NOMO-1 treated with dmso at 0.1 percent for 144 hours (cell line): ENCODE measurements around the gene NT5DC1.

Experiments used
- DNase-seq: peaks from one replicate; lab custom pipeline; 2025; ENCODE audit not compliant: unreplicated experiment; lab: John Stamatoyannopoulos, UW

Gene NT5DC1

DNA sequence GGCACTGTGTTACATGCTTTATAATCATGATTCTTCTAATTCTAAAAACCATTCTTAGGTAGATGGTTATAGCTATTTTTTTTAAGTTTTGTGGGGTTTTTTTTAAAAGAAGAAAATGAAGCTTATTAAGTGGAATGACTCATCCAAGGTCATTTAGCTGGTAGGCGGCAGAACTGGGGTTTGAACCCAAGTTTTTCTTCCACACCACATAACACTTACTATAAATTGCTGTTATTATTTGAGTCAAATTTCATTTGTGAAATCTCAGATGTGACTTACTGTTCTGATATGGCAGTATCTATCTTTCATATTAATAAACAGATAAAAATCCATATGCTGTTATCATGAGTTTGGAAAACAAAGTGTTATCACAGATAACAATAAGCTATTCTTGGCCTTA lies 35.7 kb downstream of the NT5DC1 start:
- DNase-seq: no peak

DNA sequence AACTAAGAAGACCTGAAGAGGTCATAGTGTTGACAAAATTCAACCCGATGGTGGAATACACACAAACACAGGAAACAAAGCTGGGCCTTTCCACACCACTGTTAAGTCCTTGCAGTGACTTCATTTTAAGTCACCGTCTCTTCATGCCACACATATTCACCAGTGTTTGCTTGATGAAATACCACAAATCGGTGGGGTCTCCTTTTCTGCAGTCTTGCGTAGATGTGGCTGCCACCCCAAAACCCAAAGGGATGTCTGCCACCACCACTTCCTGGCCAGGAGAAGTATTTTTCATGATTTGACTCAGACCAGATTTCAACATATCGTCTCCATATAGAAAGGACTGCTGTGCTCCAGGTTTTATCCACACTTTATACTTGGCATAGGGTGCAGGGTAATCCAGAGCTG lies 36.3 kb downstream of the NT5DC1 start:
- DNase-seq: no peak

DNA sequence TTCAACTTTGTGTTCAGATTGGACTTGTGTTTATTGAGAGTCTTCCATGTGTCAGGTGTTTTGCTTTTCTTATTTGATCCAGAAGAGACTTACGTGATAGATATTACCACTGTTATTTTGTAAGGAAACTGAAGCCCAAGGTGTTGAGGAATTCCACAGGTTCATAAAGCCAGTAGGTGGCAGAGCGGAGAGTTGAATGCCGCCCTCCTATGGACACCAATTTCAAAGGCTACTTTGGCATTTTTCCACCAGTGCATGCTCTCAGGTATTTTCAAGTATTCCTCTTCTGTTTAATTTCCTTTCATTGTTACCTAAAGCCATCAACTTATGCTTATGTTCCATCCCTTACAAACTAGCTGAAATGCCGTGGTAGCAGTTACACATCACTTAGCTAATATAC lies 39.3 kb downstream of the NT5DC1 start:
- no peak for DNase-seq

DNA sequence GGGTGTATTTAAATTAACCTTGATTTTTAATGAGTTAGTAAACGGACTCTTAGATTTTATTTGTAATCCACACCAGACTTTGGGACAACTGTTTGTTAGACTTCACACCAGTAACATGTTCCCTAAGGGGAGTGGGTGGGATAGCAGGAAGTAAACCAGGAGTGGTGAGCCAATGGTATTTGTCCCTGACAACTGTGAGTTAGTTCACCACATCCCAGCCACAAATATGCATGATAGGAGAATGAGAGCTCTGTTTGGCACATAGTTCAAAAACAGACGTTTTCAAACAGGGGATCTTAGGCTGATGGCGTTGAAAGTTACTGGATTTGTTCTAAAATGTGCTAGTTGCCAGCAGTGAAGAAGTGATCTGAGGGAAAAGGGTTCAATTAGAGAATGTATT lies 44.0 kb downstream of the NT5DC1 start:
- DNase-seq: no peak

DNA sequence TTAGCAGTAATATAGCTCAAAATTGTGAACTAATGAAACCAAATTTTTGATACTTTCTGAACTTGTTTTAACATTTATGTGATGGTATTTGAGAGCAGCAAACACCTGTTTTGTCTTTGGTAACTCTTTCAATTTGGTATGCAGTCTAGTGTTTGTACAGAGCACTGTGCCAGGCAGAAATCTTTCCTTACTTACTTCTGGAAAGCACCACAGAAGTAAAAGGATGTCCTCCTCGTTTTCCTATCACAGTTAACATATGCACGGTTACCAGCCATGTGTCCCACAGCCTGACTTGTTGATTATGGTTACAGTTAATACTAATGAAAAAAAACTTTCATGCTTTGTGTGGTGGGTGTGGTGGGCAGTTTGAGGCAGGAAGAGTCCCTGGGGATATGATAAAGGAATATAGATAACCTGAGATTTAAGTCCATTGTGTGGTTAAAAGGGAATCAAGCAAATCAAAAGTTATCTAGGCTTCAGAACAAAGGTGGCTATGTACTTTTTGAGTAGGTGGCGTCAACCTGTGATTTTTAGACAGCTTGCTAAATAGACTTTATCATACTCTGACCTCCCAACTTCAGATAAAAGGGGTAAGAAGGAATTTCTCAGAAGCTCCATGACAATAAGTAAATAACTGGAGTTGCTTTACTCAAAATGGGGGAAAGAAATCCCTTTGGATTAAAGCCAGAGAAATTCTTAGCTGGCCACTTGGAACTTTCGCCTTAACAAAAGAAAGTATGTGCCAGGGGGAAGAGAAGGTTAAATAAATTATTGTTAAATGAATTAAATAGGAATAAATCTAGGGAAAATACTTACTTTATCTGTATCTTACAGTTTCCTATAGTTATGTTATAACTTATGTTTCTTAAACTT lies 45.4 kb downstream of the NT5DC1 start:
- no peak for DNase-seq

DNA sequence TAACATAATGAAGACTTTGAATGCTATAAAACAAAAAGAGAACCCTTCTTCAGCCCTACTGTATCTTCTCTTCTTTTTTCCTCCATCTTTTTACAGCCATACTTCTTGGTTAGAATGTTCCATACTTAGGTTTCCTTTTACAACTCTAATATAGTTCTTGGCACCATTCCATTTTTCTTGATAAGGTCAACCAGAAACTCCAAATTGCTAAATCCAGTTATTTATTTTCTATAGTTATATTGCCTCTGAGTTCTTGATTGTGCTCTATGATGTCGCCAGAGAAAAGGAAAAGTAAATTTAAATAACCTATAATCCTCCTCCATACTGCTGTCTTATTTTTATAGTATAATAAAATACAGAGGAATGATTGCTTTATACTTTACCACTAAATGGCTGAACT lies 52.0 kb downstream of the NT5DC1 start:
- no peak for DNase-seq

DNA sequence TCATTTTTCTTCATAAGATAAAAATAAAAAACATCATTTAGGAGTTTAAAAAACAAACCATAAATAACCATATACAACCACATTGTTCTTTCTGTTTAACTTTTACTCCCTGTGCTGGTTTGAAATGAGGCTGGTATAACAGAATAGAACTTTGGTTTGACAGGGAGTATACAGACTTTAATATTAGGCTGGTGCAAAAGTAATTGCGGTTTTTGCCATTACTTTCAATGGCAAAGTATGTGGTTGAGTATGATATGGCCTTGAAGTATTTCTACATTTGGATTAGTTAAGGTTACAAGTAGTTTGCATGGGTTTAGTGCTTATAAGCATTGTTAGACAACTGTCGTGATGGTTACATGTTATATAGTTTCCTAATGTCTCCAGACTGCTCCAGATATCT lies 54.2 kb downstream of the NT5DC1 start:
- no peak for DNase-seq

DNA sequence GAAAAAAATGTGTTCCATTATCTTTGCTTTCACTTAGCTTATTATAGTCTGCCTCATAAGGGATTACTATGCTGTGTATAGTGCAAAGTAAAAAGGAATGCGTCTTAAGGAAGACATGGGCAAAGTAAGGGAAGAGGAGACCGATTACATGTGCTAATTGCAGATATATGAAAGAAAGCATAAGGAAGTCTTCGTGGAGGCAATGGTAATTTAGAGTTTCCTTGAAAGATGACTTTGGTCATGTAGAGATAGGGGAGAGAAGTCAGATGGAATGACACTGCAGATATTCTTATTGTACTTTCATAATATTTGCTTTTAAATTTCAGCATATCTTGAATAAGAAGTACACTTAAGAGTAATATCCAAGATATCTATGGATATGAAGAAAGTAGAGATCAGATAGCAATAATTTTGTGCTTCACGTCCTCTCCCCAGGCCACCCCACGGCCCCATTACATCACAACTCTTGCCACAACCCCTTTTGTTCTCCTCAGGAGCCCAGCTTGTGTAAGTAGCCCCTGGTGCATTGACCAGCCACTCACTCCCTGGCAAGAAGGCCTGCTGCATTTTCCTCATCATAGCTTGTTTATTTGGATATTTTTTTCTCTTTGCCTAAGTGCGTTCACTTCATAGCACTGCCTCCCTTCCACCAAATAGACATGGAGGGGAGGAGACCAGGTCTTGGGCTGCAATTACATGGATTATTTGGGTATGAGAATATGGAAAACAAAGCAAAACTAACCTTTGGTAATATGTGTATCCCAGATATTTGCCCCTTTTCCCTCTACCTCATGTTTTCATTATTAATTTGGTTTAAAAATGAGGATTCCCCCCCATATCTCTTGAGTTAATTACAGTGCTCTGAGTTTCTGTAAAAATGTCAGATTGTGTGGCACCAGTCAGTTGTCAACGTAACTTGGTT lies 56.0 kb downstream of the NT5DC1 start:
- DNase-seq: no peak

DNA sequence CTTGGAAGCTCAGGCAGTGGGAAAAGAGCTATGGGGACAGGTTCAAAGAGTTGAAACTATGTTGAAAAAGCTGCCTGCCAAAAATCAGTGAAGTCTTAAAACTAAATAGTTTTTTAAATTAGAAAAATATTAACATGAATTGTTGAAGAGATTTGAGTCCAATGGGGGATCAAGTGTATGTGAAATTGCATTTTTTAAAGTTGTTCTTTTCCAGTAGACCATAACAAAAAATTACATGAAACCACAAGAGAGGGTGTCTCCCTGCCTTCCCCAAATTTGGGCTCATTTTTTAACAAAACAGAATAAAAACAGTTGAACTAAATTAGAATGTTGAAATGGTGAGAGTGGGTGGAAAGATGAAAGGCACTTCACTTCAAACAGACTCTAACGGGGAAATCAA lies 56.7 kb downstream of the NT5DC1 start:
- DNase-seq: no peak

DNA sequence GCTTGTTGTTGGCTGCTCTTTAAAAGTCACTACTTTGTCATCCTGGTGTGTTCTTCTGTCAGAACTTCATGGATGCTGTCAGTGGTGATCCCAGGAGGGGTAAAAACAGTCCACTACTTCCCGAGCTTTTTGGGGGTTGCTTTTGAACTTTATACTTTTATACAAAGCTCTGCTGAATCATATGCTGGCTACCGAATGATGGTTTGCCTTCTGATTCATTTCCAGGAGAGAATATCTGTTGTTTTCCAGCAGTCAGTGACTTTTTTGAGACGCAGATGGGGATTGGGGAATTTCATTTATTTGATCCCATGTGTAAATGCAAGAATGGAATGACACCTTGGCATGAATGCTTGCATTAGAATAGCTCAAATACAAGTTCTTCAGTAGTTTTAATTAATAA lies 58.0 kb downstream of the NT5DC1 start:
- no peak for DNase-seq

DNA sequence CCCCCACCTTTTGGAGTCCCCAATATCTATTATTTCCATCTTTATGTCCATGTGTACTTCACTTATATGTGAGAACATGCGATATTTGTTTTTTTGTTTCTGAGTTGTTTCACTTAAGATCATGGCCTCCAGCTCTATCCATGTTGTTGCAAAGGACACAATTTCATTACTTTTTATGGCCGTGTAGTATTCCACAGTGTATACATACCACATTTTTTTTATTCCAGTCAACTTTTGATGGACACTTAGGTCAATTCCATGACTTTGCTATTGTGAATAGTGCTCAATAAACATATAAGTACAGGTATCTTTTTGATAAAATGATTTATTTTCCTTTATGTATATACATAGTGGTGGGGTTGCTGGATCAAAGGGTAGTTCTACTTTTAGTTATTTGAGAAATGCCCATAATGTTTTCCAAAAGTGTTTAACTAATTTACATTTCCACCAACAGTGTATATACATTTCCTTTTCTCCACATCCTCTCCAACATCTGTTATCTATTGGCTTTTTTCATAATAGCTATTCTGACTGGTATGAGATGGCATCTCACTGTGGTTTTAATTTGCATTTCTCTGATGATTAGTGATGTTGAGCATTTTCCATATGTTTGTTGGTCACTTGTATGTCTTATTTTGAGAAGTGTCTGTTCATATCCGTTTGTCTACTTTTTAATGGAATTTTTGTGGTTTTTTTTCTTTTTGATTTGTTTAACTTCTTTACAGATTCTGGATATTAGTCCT lies 59.3 kb downstream of the NT5DC1 start:
- no peak for DNase-seq

DNA sequence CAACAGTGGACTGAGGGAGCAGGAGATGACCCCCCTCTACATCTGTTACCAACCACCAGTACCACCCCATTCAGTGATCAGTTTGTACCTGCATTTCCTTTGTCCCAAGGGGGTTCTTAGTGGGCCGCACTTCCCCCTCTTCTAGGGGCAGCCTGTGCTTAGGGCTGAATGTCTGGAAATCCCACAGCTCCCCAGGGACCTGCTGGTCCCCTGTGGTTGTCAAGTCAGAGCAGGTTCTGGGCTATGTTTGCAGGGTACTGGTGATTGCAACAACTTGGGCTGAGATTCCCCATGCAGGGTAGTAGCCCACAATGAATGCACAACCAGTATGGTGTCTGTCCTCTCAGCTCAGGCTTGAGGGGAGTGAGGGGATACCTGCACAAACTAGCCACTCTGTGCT lies 64.9 kb downstream of the NT5DC1 start:
- no peak for DNase-seq

DNA sequence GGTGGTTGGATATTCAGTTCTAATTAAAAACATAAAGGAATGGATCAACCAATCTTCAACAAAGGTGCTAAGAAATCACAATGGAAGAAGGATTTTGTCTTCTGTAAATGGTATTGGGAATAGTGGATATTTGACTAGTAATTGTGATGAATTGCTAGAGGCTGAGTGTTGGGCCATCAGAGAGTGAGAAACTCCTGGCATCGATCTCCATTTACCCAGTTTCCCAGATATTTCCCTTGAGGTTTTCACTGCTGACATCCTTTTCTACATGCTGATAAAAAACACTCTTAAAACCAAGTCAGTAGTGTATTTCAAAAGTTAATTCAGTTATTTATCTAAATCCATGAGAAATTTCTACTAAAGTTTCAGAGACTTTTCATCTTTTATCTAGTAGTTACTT lies 65.7 kb downstream of the NT5DC1 start:
- DNase-seq: no peak

DNA sequence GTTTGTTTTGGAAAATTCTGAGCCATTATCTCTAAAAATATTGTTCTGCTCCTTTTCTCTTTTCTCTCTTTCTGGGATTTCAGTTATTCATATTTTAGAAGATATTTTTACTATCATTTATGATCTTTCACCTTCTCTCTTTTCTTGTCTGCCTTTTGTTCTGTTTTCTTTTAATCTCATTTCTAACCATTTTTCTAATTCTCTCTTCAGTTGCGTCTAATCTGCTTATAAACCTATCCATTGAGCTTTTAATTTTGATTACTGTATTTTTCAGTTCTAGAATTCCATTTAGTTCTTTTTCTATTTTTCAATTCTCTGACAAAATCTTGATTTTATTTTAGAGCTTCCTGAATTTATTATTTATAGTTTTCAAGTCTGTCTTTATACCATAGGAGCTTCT lies 67.5 kb downstream of the NT5DC1 start:
- no peak for DNase-seq

DNA sequence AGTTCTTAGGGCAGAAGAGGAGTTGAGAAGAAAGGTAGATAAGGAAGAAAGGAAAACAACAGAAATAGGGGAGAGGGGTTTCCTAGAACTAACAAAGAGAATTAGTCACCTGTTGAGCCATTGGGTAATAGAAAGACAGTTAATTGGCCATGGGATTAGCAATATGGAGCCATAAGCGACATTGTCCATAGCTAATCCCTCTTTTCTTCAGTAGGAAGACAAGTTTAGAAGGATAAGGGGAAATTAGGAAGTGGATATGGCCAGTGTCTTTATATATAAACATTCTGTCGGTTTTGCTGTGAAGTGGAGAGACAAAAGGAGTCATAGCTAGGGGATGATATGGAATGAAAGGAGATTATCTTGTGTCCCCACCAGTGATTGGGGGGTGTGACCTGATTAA lies 69.2 kb downstream of the NT5DC1 start:
- no peak for DNase-seq

DNA sequence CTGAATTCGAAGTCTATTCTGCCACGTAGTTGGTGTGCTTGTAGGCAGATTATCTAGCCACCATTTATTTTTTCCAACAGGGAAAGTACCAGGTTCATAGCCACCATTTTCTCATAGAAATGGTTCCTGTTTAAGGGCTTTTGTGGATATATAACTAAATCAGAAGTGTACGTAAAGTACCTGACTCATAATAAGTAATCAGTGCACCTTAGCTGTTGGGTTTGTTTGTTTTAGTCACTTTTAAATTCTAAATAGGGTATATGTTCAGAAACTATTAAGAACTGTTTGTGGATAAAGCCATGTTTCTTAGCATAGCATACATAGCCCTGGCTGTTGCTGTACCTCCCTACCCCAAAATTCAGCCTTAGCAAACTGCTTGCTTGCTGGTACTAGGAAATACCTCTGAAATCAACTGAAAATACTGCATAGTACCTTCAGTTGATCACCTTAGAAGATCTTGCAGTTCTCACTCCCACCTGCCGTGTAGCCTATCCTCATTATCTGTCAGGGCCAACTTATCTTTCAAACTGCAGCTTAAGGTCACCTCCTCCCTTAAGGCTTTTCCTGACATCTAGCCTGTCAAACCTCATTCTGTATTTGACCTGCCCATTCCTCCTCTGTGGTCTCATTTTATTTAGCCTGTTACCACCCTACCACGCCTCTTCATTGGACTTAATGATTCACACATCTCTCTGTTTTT lies 69.9 kb downstream of the NT5DC1 start:
- no peak for DNase-seq

DNA sequence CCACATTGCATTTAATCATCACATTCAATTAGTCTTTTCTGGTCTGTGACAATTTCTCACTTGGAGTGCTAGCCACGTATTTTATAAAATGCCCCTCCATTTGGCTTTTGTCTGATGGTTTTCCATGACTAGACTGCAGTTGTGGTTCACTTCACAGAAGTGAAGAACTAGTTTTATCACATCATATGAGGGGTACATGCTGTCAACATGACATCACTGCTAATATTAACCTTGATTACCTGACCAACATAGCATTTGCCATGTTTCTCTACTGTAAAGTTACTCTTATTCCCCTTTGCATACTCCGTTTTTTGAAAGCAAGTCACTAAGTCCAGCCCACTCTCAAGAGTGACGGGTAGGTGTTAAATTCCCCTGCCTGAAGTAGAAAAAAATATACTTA lies 73.3 kb downstream of the NT5DC1 start:
- no peak for DNase-seq

DNA sequence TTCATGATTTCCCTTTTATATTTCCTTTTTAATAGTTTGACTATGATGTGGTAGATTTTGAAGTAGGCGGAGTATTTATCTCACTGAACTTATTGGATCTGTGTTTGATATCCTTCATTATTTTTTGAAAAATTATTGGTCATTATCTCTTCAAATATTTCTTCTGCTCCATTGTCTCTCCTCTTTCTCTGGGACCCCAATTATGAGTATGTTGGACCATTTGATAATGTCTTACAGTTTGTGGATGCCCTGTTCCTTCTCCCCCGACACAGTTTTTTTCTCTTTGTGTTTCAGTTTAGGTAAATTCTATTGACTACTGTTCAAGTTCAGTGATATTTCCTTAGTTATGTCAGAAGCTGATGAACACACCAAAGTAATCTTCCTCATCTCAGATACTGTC lies 74.7 kb downstream of the NT5DC1 start:
- no peak for DNase-seq

DNA sequence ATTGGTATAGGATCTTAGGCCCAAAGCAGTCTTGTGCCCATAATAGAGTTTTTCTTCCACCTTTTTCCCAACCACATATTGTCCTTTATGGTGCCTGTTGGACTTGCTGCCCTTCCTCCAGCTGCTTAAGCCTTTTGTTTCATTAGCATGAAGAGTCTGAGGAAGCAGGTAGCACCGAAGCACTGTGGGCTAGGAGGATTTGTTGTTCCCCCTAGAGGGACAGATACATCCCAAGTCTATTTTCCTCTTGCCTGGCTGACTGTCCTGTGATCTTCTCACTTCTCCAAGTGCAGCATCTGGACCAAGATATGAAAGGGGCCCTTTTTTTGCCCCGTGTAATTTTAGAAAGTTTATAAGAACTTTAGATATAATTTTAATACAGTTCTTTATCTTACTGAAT lies 75.9 kb downstream of the NT5DC1 start:
- DNase-seq: no peak

DNA sequence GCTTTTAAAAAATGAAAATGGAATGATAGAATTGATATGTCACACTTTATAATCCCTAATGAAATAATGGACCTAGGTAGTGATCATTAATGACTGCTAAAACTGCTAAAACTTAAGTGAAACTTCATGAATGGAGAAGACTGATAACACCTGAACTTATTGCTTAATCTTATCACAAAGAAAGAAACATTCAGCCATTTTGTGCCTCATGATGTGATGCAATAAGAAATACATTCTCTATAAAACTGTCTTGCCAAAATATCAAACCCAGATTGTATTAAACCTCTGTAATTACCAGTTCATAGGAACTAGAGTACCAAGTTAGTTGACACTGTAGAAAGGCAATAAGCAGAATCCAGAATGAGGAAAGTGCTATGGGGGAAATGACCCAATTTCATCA lies 79.7 kb downstream of the NT5DC1 start:
- DNase-seq: no peak

DNA sequence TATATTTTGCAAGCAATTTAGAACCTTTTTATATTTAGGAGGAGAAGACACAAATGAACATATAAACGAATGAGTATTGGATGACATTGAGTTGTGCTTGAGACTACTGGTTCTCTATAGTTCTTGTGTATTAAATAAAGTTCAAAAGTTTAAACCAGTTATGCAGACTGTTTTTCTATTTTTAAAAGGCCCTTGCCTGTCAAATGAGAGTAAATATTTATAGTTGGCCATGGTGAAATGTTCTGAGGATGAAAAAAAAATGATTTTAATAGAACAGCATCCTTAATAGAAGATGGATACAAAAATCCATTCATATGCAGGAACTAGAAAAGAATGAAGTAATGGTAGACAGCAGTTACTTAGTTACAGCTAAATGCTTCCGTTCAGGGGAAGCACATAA lies 88.8 kb downstream of the NT5DC1 start:
- no peak for DNase-seq
